Fibroblast of lung (primary cell): ENCODE measurements around the gene ZNF319. TPM values are rescaled to one million over a fixed set of nuclear protein-coding genes. Genes with fewer than 3 reads are reported as not detected.

Source experiments
- DNase-seq, 2 donors: peaks; one replicate each; pipeline versions ENCODE4 v3.0.0 to v3.0.0-alpha.2; 2010; ENCODE audit warnings: low read depth in 2 of 2
- H2AFZ ChIP-seq: 2 replicates; pipeline ENCODE4 v1.5.1; 2012; ENCODE audit warnings: low read length, control low read depth, inconsistent platforms
- H3K27ac ChIP-seq: 2 replicates; pipeline ENCODE4 v1.5.1; 2011; ENCODE audit warnings: low read length, control low read depth; ENCODE audit not compliant: insufficient read depth
- H3K27me3 ChIP-seq: 2 replicates; pipeline ENCODE4 v1.5.1; 2011; ENCODE audit warnings: mild to moderate bottlenecking, low read length; ENCODE audit not compliant: control insufficient read depth, insufficient read depth
- H3K36me3 ChIP-seq: 2 replicates; pipeline ENCODE4 v1.5.1; 2011; ENCODE audit warnings: low read length; ENCODE audit not compliant: control insufficient read depth, insufficient read depth
- H3K4me1 ChIP-seq: 2 replicates; pipeline ENCODE4 v1.5.1; 2011; ENCODE audit warnings: low read length; ENCODE audit not compliant: control insufficient read depth, insufficient read depth; ENCODE audit errors: extremely low read depth
- H3K4me2 ChIP-seq: 2 replicates; pipeline ENCODE4 v1.5.1; 2011; ENCODE audit warnings: low read length, control low read depth; ENCODE audit not compliant: insufficient read depth; ENCODE audit errors: extremely low read depth
- H3K4me3 ChIP-seq, 4 experiments: fragments of 200-600 bp in 1 of 4; sonication (generic) in 1 of 4; replicated peaks in 1 of 4; 2 replicates each; pipeline ENCODE4 v1.5.1; 2011 to 2016; ENCODE audit warnings: low read length in 4 of 4, low read depth in 3 of 4, mild to moderate bottlenecking in 3 of 4, control low read depth in 2 of 4, inconsistent platforms in 1 of 4, mixed read lengths in 1 of 4; ENCODE audit not compliant: insufficient read depth in 1 of 4; ENCODE audit errors: control extremely low read depth in 1 of 4
- H3K79me2 ChIP-seq: 2 replicates; pipeline ENCODE4 v1.5.1; 2012; ENCODE audit warnings: mild to moderate bottlenecking, low read length, inconsistent platforms; ENCODE audit not compliant: control insufficient read depth, insufficient read depth
- H3K9ac ChIP-seq: 2 replicates; pipeline ENCODE4 v1.5.1; 2011; ENCODE audit warnings: mild to moderate bottlenecking, low read length, control low read depth; ENCODE audit not compliant: insufficient read depth
- H3K9me3 ChIP-seq: 2 replicates; pipeline ENCODE4 v1.5.1; 2012; ENCODE audit warnings: low read depth, low read length; ENCODE audit not compliant: control insufficient read depth, insufficient read depth
- H4K20me1 ChIP-seq: 2 replicates; pipeline ENCODE4 v1.5.1; 2011; ENCODE audit warnings: low read length; ENCODE audit not compliant: control insufficient read depth, insufficient read depth; ENCODE audit errors: extremely low read depth
- CTCF ChIP-seq, 2 donors: IDR thresholded peaks in 1 of 2; conservative IDR thresholded peaks in 1 of 2; 1 replicate in 1 of 2; 2 replicates in 1 of 2; pipeline ENCODE4 v1.5.1; 2011 to 2012; ENCODE audit warnings: low read length in 2 of 2, control low read depth in 1 of 2, inconsistent platforms in 1 of 2, low read depth in 1 of 2, mild to moderate bottlenecking in 1 of 2
- EZH2 ChIP-seq: IDR thresholded peaks from 2 replicates; pipeline ENCODE4 v1.5.1; 2012; ENCODE audit warnings: low read length, control low read depth, mild to moderate bottlenecking; ENCODE audit errors: missing control alignments
- polyA plus RNA-seq, 2 donors: library from polyadenylated mRNA; depleted of rRNA in 1 of 2; stranded (reverse) in 1 of 2; unstranded in 1 of 2; fragments of >200 nt; gene quantifications; 2 replicates each; pipeline ENCODE4 v1.2.1, GENCODE V29; 2011 to 2012; ENCODE audit warnings: missing spikeins in 1 of 2
- total RNA-seq: library from RNA; depleted of rRNA; stranded (reverse); fragments of >200 nt; gene quantifications from 2 replicates; pipeline ENCODE4 v1.2.1, GENCODE V29; 2014

The ZNF319 gene
- total and polyA plus RNA-seq, 2 donors (not counting 1 experiment from before 2014, with no cell fraction given) = 2.6 to 4.1 TPM

- TF ChIP-seq CTCF (conservative IDR thresholded peaks at IDR 0.05 in 1 of 2, IDR thresholded peaks at IDR 0.05 in 1 of 2; ENCODE audit: low read depth in 1 of 2, low read length in 2 of 2) = no peak
- TF ChIP-seq EZH2 = no peak
- no peak overlapping the region for H3K4me3 ChIP-seq
- no peak overlapping the region for H3K9ac ChIP-seq
- no peaks in the 10 kb centered on the region for H3K36me3 ChIP-seq
- no peak overlapping the region for H2AFZ ChIP-seq
- H3K4me2 ChIP-seq = no peak overlapping the region
- H3K9me3 ChIP-seq = no peaks in the 10 kb centered on the region
- no peaks in the 10 kb centered on the region for H3K79me2 ChIP-seq
- H4K20me1 ChIP-seq = no peaks in the 10 kb centered on the region
- H3K4me1 ChIP-seq = no peaks in the 10 kb centered on the region
- DNase-seq = no peak
- peaks cover 11% of the 10 kb centered on the region for H3K27me3 ChIP-seq
- H3K27ac ChIP-seq = no peak overlapping the region
Observed at GRCh38 chr16:57958544-57958943, 41.9 kb downstream of the ZNF319 start.

- H3K9ac ChIP-seq = no peak overlapping the region
- no peaks in the 10 kb centered on the region for H3K4me1 ChIP-seq
- H4K20me1 ChIP-seq = no peaks in the 10 kb centered on the region
- no peak overlapping the region for H3K4me2 ChIP-seq
- no peak overlapping the region for H3K4me3 ChIP-seq
- no peak overlapping the region for H3K27ac ChIP-seq
- no peaks in the 10 kb centered on the region for H3K9me3 ChIP-seq
- no peak for DNase-seq
- no peak overlapping the region for H2AFZ ChIP-seq
- H3K36me3 ChIP-seq = no peaks in the 10 kb centered on the region
- no peaks in the 10 kb centered on the region for H3K79me2 ChIP-seq
- TF ChIP-seq CTCF (conservative IDR thresholded peaks at IDR 0.05 in 1 of 2, IDR thresholded peaks at IDR 0.05 in 1 of 2; ENCODE audit: low read depth in 1 of 2, low read length in 2 of 2) (no peak), EZH2 (no peak)
- peaks cover 8% of the 10 kb centered on the region for H3K27me3 ChIP-seq
Observed at GRCh38 chr16:57957673-57958392, 42.6 kb downstream of the ZNF319 start.

- Histone ChIP-seq H3K4me3 (no peak overlapping the region), H2AFZ (no peak overlapping the region), H3K4me2 (no peak overlapping the region), H3K4me1 (no peaks in the 10 kb centered on the region), H3K27ac (no peak overlapping the region), H3K9me3 (no peaks in the 10 kb centered on the region), H4K20me1 (no peaks in the 10 kb centered on the region), H3K27me3 (peaks cover 8% of the 10 kb centered on the region), H3K9ac (no peak overlapping the region), H3K36me3 (no peaks in the 10 kb centered on the region), H3K79me2 (no peaks in the 10 kb centered on the region)
- DNase-seq = no peak
- TF ChIP-seq EZH2 (no peak), CTCF (conservative IDR thresholded peaks at IDR 0.05 in 1 of 2, IDR thresholded peaks at IDR 0.05 in 1 of 2; ENCODE audit: low read depth in 1 of 2, low read length in 2 of 2) (no peak)
Observed at GRCh38 chr16:57956924-57957672, 43.4 kb downstream of the ZNF319 start.
